ENCODE results near the gene MYO1D.
A peak's percentile ranks its signal among the peaks of the same experiment; 100 is the strongest.

MYO1D gene

GRCh38 chr17:32470405-32471167 is 406.3 kb downstream of the MYO1D start:
- Histone ChIP-seq H3K36me3 (peaks cover 88% of the 10 kb centered on the region), H3K9me3 (ENCODE audit: severe bottlenecking) (no peaks in the 10 kb centered on the region), H3K27me3 (ENCODE audit: insufficient read depth, low read depth, severe bottlenecking) (no peaks in the 10 kb centered on the region), H3K4me3 (ENCODE audit: low read depth, low read length) (no peak overlapping the region), H3K27ac (no peak overlapping the region)
- TF ChIP-seq CTCF (IDR thresholded peaks at IDR 0.05; ENCODE audit: low read depth, low read length), result no peak
- no peak for DNase-seq

- Histone ChIP-seq H3K27me3 (ENCODE audit: insufficient read depth, low read depth, severe bottlenecking) (no peaks in the 10 kb centered on the region), H3K27ac (no peak overlapping the region), H3K36me3 (peaks cover 90% of the 10 kb centered on the region), H3K4me3 (ENCODE audit: low read depth, low read length) (no peak overlapping the region), H3K9me3 (ENCODE audit: severe bottlenecking) (no peaks in the 10 kb centered on the region)
- TF ChIP-seq CTCF (IDR thresholded peaks at IDR 0.05; ENCODE audit: low read depth, low read length), result no peak
- no peak for DNase-seq
These were observed 409.0 kb downstream of the MYO1D start for GRCh38 chr17:32467949-32468348.

DNA sequence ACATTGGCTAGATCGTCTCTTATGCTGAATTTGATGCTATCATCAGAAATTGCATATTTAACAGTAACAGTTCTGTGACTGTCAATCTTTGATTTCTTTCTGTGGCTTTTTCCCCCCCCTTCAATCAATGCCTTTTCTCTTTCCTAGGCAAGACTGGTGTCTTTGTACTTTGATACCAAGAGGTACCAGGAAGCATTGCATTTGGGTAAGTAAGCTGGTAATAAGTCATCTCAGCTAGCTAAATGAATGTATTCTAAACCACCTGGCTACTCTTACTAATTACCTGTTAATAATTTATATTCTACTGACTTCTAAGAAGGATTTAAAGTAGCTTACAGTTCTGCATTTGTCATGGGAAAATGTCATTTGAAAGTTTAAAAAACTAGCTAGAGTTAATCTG is 412.6 kb downstream of the MYO1D start:
- DNase-seq, result no peak
- peaks cover 83% of the 10 kb centered on the region for H3K36me3 ChIP-seq
- TF ChIP-seq CTCF (IDR thresholded peaks at IDR 0.05; ENCODE audit: low read depth, low read length), result no peak

DNA sequence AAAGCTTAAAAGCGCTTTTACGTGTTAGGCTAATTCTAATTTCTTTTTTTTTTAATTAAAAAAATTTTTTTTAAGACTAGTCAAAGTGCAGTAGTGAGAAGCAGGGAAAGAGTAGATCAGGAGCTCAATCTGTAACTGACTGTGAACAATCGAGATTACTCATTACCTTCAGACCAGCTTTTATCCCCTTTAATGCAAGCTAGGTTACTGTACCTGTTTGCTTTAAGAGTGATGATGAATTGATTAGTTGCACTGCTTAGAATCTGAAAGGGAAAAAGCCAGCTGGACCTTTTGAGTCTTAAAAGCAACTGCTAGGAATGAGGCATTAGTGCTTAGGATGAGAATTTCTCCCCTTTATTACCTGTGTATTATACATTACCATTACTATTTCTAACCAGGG is 413.6 kb downstream of the MYO1D start:
- no peak for DNase-seq
- no peaks in the 10 kb centered on the region for H3K9me3 ChIP-seq (ENCODE audit: severe bottlenecking)
- H3K36me3 ChIP-seq, result peaks cover 81% of the 10 kb centered on the region
- no peak overlapping the region for H3K4me3 ChIP-seq (ENCODE audit: low read depth, low read length)
- no peak for TF ChIP-seq CTCF (IDR thresholded peaks at IDR 0.05; ENCODE audit: low read depth, low read length)
- no peaks in the 10 kb centered on the region for H3K27me3 ChIP-seq (ENCODE audit: insufficient read depth, low read depth, severe bottlenecking)
- H3K27ac ChIP-seq, result no peak overlapping the region

More for the DNA sequence above, 412.6 kb downstream of the MYO1D start:
- no peak overlapping the region for H3K4me3 ChIP-seq (ENCODE audit: low read depth, low read length)
- H3K27me3 ChIP-seq (ENCODE audit: insufficient read depth, low read depth, severe bottlenecking), result no peaks in the 10 kb centered on the region
- H3K27ac ChIP-seq, result no peak overlapping the region
- no peaks in the 10 kb centered on the region for H3K9me3 ChIP-seq (ENCODE audit: severe bottlenecking)

GRCh38 chr17:32461853-32462617 is 414.9 kb downstream of the MYO1D start:
- no peak overlapping the region for H3K4me3 ChIP-seq (ENCODE audit: low read depth, low read length)
- peak; percentile 64 for TF ChIP-seq CTCF (IDR thresholded peaks at IDR 0.05; ENCODE audit: low read depth, low read length)
- DNase-seq, result peak; percentile 62
- H3K9me3 ChIP-seq (ENCODE audit: severe bottlenecking), result no peaks in the 10 kb centered on the region
- H3K27me3 ChIP-seq (ENCODE audit: insufficient read depth, low read depth, severe bottlenecking), result no peaks in the 10 kb centered on the region
- no peak overlapping the region for H3K27ac ChIP-seq
- peaks cover 82% of the 10 kb centered on the region for H3K36me3 ChIP-seq

Measured in WERI-Rb-1 (cell line).